AG04450 (cell line): Measurements from ENCODE around the gene NRG3. TPM values are rescaled to one million over a fixed set of nuclear protein-coding genes. Genes with fewer than 3 reads are reported as not detected.

Experiments
- CTCF ChIA-PET: fragments of 300-600, 350-600 bp; formaldehyde crosslinking; extraction: SDS; loops from one replicate; lab custom pipeline; 2022; ENCODE audit warnings: antibody characterized with exemption, inconsistent platforms; lab: Charles Lee
- POLR2A ChIA-PET: fragments of 350-600 bp; formaldehyde crosslinking; extraction: SDS; loops from one replicate; lab custom pipeline; 2021; ENCODE audit warnings: antibody characterized with exemption, inconsistent platforms; lab: Yijun Ruan, JAX
- DNase-seq: peaks from one replicate; pipeline ENCODE4 v3.0.0-alpha.2; 2011; ENCODE audit warnings: low read depth, low spot score
- H3K27ac ChIP-seq: one replicate; pipeline ENCODE4 v1.5.1; 2012; ENCODE audit warnings: low read depth, low read length, control low read depth
- H3K27me3 ChIP-seq: one replicate; pipeline ENCODE4 v1.6.0; 2012; ENCODE audit warnings: low read length; ENCODE audit not compliant: control insufficient read depth, insufficient read depth
- H3K4me3 ChIP-seq: 2 replicates; pipeline ENCODE4 v1.5.1; 2011; ENCODE audit warnings: mild to moderate bottlenecking, low read depth, low read length, control low read depth
- H3K9me3 ChIP-seq: 2 replicates; pipeline ENCODE4 v1.5.1; 2012; ENCODE audit warnings: low read length; ENCODE audit not compliant: control insufficient read depth, insufficient read depth
- polyA plus RNA-seq: library from polyadenylated mRNA; depleted of rRNA; stranded (reverse); fragments of >200 nt; gene quantifications from 2 replicates; pipeline ENCODE4 v1.2.3, GENCODE V29; 2011
- TF ChIP-seq, protein P1 (sequence below): IDR thresholded peaks from 2 replicates; pipeline ENCODE4 v1.5.1; 2011; ENCODE audit warnings: low read depth, low read length, control low read depth, inconsistent platforms

The NRG3 gene
- polyA plus RNA-seq, 1 experiment = not detected

DNA sequence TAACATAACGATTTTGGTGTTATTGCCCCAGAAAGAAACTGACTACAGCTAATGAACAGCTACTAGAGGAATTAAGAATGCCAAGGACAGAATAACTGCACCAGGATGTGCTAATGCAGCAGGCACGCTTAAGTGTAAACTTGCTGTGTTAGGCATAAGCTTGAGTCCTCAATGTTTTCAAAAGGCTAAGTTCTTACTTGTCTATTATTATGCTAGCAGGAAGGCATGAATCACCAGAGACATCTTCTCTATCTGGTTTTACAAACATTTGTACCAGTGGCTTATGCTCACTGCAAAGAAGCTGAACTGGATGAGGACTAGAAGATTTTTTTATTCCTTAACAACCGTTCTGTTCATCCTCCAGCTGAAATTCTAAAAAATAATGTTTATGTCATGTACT is 1035.3 kb downstream of the NRG3 start:
- no peak overlapping the region for H3K27ac ChIP-seq
- no peaks in the 10 kb centered on the region for H3K27me3 ChIP-seq
- ChIA-PET POLR2A (no interaction called here), CTCF (no interaction called here)
- TF ChIP-seq, protein P1, sequence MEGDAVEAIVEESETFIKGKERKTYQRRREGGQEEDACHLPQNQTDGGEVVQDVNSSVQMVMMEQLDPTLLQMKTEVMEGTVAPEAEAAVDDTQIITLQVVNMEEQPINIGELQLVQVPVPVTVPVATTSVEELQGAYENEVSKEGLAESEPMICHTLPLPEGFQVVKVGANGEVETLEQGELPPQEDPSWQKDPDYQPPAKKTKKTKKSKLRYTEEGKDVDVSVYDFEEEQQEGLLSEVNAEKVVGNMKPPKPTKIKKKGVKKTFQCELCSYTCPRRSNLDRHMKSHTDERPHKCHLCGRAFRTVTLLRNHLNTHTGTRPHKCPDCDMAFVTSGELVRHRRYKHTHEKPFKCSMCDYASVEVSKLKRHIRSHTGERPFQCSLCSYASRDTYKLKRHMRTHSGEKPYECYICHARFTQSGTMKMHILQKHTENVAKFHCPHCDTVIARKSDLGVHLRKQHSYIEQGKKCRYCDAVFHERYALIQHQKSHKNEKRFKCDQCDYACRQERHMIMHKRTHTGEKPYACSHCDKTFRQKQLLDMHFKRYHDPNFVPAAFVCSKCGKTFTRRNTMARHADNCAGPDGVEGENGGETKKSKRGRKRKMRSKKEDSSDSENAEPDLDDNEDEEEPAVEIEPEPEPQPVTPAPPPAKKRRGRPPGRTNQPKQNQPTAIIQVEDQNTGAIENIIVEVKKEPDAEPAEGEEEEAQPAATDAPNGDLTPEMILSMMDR = no peak
- H3K9me3 ChIP-seq = peaks cover 4% of the 10 kb centered on the region; the same call in 1 of the 2 replicates
- DNase-seq = no peak
- no peak overlapping the region for H3K4me3 ChIP-seq

DNA sequence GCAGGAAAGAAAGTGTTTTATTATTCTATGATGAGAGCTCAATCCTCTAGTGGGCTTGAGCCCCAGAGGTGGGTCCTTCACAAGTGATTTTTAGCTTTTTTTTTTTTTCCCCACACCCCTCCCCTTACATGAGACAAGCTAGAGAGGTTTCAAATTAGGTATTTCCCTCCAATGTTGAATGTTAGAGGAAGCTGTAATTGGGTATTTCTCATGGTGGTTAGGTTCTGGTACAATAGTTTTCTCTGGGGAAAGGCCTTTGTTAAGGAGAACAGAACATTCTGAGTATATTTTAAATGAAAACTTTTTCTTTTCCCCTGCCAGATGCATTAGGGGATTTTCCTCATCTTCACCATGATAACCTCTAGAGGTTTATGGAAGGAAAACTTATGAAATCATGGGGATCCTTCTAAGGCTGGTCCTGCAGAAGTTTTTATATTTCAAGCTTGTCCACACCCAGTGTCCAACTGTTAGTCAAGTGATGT is 1039.7 kb downstream of the NRG3 start:
- DNase-seq = no peak
- POLR2A ChIA-PET = no interaction called here
- CTCF ChIA-PET = no interaction called here
- H3K4me3 ChIP-seq = no peak overlapping the region
- H3K9me3 ChIP-seq = no peaks in the 10 kb centered on the region
- TF ChIP-seq, protein P1 = no peak
- no peaks in the 10 kb centered on the region for H3K27me3 ChIP-seq
- H3K27ac ChIP-seq = no peak overlapping the region

DNA sequence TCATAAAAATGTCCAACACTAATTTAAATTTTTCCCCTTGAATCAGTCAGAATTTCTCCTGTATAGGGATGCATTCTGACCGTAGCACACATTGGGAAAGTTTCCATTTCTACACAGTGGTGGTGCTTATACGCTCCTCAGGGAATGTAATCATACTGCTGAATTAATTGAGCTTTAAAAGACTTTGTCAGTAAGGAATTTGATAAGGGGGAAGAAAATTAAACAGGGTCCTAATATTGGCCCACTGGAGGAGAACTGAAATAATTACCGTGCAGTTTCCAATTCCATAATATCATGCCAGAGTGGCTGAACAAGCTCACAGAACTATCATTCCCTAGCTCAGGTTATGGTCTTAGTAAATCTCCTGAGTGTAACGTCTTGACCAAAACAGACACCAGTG is 1041.9 kb downstream of the NRG3 start:
- ChIA-PET POLR2A (no interaction called here), CTCF (no interaction called here)
- Histone ChIP-seq H3K4me3 (no peak overlapping the region), H3K27me3 (no peaks in the 10 kb centered on the region), H3K9me3 (no peaks in the 10 kb centered on the region), H3K27ac (no peak overlapping the region)
- TF ChIP-seq, protein P1 = no peak
- no peak for DNase-seq

DNA sequence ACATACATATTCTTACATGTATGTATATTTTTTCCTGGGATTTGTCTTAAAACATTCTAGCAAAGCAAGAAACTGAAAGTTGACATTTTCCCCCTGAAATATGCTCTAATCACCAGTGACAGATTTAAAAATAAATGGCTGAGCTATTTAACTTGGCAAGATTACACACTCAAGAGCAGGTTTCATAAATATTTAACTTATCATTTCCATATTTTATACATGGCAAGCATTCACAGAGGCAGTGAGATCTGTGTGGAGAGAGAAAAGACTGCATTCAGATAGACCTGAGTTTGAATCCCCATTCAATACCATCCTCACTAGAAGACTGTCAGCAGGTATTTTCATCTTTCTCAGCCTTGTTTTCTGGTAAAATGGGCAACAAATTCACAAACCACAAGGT is 1043.0 kb downstream of the NRG3 start:
- H3K27ac ChIP-seq = no peak overlapping the region
- ChIA-PET CTCF (no interaction called here), POLR2A (no interaction called here)
- no peak overlapping the region for H3K4me3 ChIP-seq
- H3K9me3 ChIP-seq = no peaks in the 10 kb centered on the region
- TF ChIP-seq, protein P1 = no peak
- no peak for DNase-seq
- H3K27me3 ChIP-seq = no peaks in the 10 kb centered on the region

DNA sequence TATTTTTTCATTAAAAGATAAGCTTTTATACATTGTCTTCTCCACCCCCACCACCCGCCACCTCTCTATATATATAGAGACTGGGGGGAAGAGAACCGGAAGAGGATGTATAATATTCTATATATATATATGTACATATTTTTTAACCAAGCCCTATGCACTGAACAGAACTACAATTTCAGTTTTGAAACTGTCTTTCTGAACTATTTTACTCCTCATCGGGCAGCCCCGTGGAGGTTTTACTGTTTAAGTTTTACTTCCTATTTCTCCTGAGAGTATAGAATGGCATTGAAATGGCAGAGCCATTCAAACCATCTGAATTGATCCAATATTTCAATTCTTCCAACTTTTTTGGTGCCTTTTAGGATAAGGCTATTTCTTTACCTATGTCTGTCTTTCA is 1047.1 kb downstream of the NRG3 start:
- Histone ChIP-seq H3K27me3 (no peaks in the 10 kb centered on the region), H3K4me3 (no peak overlapping the region), H3K9me3 (no peaks in the 10 kb centered on the region), H3K27ac (no peak overlapping the region)
- TF ChIP-seq, protein P1 = no peak
- no peak for DNase-seq
- CTCF ChIA-PET = no interaction called here
- POLR2A ChIA-PET = no interaction called here
